Spleen (tissue), 7 donors: ENCODE results near the gene LYPD4.

Experiments used
- POLR2A ChIP-seq, 3 donors: fragments of 450-650 bp; IDR thresholded peaks; one replicate each; pipeline ENCODE4 v1.5.1; 2017; ENCODE audit warnings: antibody characterized with exemption in 3 of 3, mild to moderate bottlenecking in 1 of 3
- POLR2AphosphoS5 ChIP-seq, 3 donors: sonication (generic); formaldehyde crosslinking; IDR thresholded peaks; one replicate each; pipeline ENCODE4 v1.5.1; 2017; ENCODE audit warnings: antibody characterized with exemption in 3 of 3
- TF ChIP-seq, protein P1 (sequence below), 11 experiments: fragments of 200-600 bp in 7 of 11; fragments of 450-650 bp in 4 of 11; sonication (generic) in 4 of 11; IDR thresholded peaks in 8 of 11; conservative IDR thresholded peaks in 3 of 11; 1 replicate in 7 of 11; 2 replicates in 4 of 11; pipeline versions ENCODE4 v1.4.0 to v1.8.0; 2016 to 2021; ENCODE audit warnings: antibody characterized with exemption in 11 of 11, inconsistent platforms in 4 of 11, mild to moderate bottlenecking in 1 of 11
- donor health status: DM: no; HTN: no; CAD: no; lungs with moderate emphysema.
- donor health status: DM: no; HTN: no; CAD: no.
- donor health status: DM: no; HTN: no; CAD: no.

GRCh38 chr19:41807176-41807575 is 37.3 kb downstream of the LYPD4 start:
- TF ChIP-seq, protein P1, sequence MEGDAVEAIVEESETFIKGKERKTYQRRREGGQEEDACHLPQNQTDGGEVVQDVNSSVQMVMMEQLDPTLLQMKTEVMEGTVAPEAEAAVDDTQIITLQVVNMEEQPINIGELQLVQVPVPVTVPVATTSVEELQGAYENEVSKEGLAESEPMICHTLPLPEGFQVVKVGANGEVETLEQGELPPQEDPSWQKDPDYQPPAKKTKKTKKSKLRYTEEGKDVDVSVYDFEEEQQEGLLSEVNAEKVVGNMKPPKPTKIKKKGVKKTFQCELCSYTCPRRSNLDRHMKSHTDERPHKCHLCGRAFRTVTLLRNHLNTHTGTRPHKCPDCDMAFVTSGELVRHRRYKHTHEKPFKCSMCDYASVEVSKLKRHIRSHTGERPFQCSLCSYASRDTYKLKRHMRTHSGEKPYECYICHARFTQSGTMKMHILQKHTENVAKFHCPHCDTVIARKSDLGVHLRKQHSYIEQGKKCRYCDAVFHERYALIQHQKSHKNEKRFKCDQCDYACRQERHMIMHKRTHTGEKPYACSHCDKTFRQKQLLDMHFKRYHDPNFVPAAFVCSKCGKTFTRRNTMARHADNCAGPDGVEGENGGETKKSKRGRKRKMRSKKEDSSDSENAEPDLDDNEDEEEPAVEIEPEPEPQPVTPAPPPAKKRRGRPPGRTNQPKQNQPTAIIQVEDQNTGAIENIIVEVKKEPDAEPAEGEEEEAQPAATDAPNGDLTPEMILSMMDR (IDR thresholded peaks at IDR 0.05 in 8 of 11, conservative IDR thresholded peaks at IDR 0.05 in 3 of 11), result no peak
- TF ChIP-seq POLR2AphosphoS5 (IDR thresholded peaks at IDR 0.05) (no peak), POLR2A (IDR thresholded peaks at IDR 0.05) (no peak)
